Erythroblast (primary cell): ENCODE measurements around the gene SCIN.

Experiments used
- GATA1 ChIP-seq: IDR thresholded peaks from 2 replicates; pipeline ENCODE4 v1.6.1; 2011; ENCODE audit warnings: low read depth, mild to moderate bottlenecking, control low read depth, low read length, moderate library complexity
- POLR2A ChIP-seq: IDR thresholded peaks from 2 replicates; pipeline ENCODE4 v1.6.1; 2011; ENCODE audit warnings: mild to moderate bottlenecking, low read length

DNA sequence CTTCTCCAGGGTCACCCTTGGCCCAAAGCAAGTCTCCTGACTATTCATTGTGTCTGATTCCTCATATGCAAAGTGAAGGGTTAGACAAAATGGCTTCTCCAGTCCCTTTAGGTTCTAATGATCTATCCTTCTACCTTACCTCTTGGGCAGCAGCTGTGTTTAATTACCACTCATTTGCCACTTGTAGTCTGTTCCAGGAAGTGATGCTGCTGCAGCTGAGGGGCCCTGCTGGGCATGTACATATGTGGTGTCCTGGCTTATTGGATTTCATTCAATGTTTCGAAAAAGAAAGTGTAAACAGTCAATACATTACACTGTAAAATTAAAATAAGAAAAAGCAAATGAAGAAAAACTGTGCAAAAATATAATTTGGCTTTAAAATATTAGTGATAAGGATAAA, 36.6 kb downstream of the SCIN start:
- TF ChIP-seq POLR2A (no peak), GATA1 (no peak)
